Mesendoderm (in vitro differentiated cells): ENCODE results near the gene NFIA.

Source experiments
- DNase-seq: peaks from one replicate; pipeline ENCODE4 v3.0.0; 2013
- H2AK5ac ChIP-seq: 2 replicates; pipeline ENCODE4 v1.6.1; 2013; ENCODE audit warnings: low read length, inconsistent platforms
- H2BK120ac ChIP-seq: 2 replicates; pipeline ENCODE4 v1.6.1; 2013; ENCODE audit warnings: low read depth, mild to moderate bottlenecking, low read length, moderate library complexity, mixed read lengths
- H2BK15ac ChIP-seq: replicated peaks from 2 replicates; pipeline ENCODE4 v1.6.1; 2013; ENCODE audit warnings: low read depth, mild to moderate bottlenecking, moderate library complexity
- H2BK5ac ChIP-seq: 2 replicates; pipeline ENCODE4 v1.6.1; 2013; ENCODE audit warnings: low read length, inconsistent platforms
- H3K18ac ChIP-seq: 2 replicates; pipeline ENCODE4 v1.6.1; 2013; ENCODE audit warnings: mild to moderate bottlenecking, low read length, mixed read lengths
- H3K23ac ChIP-seq: one replicate; pipeline ENCODE4 v1.6.1; 2013; ENCODE audit warnings: low read length
- H3K27ac ChIP-seq: 2 replicates; pipeline ENCODE4 v1.5.1; 2013; ENCODE audit warnings: low read depth, mild to moderate bottlenecking, inconsistent platforms, low read length, moderate library complexity
- H3K27me3 ChIP-seq: 2 replicates; pipeline ENCODE4 v1.6.1; 2013; ENCODE audit warnings: low read length, control low read depth, mild to moderate bottlenecking, inconsistent platforms; ENCODE audit not compliant: insufficient read depth, poor library complexity
- H3K36me3 ChIP-seq: 2 replicates; pipeline ENCODE4 v1.6.1; 2013; ENCODE audit warnings: low read length, inconsistent platforms; ENCODE audit not compliant: control insufficient read depth, insufficient read depth
- H3K4ac ChIP-seq: one replicate; pipeline ENCODE4 v1.6.1; 2013; ENCODE audit warnings: low read depth, mild to moderate bottlenecking, low read length, moderate library complexity
- H3K4me1 ChIP-seq: 2 replicates; pipeline ENCODE4 v1.6.1; 2013; ENCODE audit warnings: low read depth, low read length, inconsistent platforms; ENCODE audit not compliant: control insufficient read depth
- H3K4me2 ChIP-seq: 2 replicates; pipeline ENCODE4 v1.6.1; 2013; ENCODE audit warnings: low read length
- H3K4me3 ChIP-seq: 2 replicates; pipeline ENCODE4 v1.5.1; 2013; ENCODE audit warnings: mild to moderate bottlenecking, low read length
- H3K56ac ChIP-seq: one replicate; pipeline ENCODE4 v1.6.1; 2013; ENCODE audit warnings: low read length
- H3K79me1 ChIP-seq: 2 replicates; pipeline ENCODE4 v1.6.1; 2013; ENCODE audit warnings: low read length, inconsistent platforms
- H3K79me2 ChIP-seq: 2 replicates; pipeline ENCODE4 v1.6.1; 2013; ENCODE audit warnings: mild to moderate bottlenecking, low read length; ENCODE audit not compliant: control insufficient read depth, insufficient read depth
- H3K9ac ChIP-seq: 2 replicates; pipeline ENCODE4 v1.6.1; 2013; ENCODE audit warnings: low read length, inconsistent platforms
- H4K5ac ChIP-seq: one replicate; pipeline ENCODE4 v1.6.1; 2013; ENCODE audit warnings: low read length
- H4K8ac ChIP-seq: one replicate; pipeline ENCODE4 v1.6.1; 2013; ENCODE audit warnings: low read depth, mild to moderate bottlenecking, control low read depth, low read length, moderate library complexity
- whole genome bisulfite sequencing: extraction: QIAGEN DNeasy Blood & Tissue Kit; methylation state at CpG from one replicate; pipeline ENCODE4 v1.1.7; 2013; ENCODE audit warnings: low lambda C conversion rate, missing lambda C conversion rate; ENCODE audit not compliant: insufficient coverage; ENCODE audit errors: extremely low coverage; 5-methylcytosine and 5-hydroxymethylcytosine counted together

NFIA gene

GRCh38 chr1:61171346-61171745 lies 89.0 kb downstream of the NFIA start:
- Histone ChIP-seq H3K18ac (no peak overlapping the region), H3K4me3 (no peak overlapping the region), H3K56ac (no peak overlapping the region), H2BK5ac (no peak overlapping the region), H2BK120ac (no peak overlapping the region), H3K23ac (no peak overlapping the region), H3K79me1 (no peaks in the 10 kb centered on the region), H4K8ac (no peak overlapping the region), H3K4me1 (peaks cover 2% of the 10 kb centered on the region), H3K4ac (no peak overlapping the region), H2AK5ac (no peak overlapping the region), H2BK15ac (no peak overlapping the region), H3K9ac (no peak overlapping the region), H3K27ac (no peak overlapping the region), H3K79me2 (no peaks in the 10 kb centered on the region), H3K36me3 (no peaks in the 10 kb centered on the region), H3K4me2 (no peak overlapping the region), H4K5ac (no peak overlapping the region), H3K27me3 (no peaks in the 10 kb centered on the region)
- no peak for DNase-seq
- no CpG with 5 or more reads among the region's 2 CpGs for WGBS

GRCh38 chr1:61171974-61172373 lies 89.6 kb downstream of the NFIA start:
- H3K18ac ChIP-seq: no peak overlapping the region
- no peak overlapping the region for H3K23ac ChIP-seq
- H4K5ac ChIP-seq: no peak overlapping the region
- H3K4ac ChIP-seq: no peak overlapping the region
- no peak overlapping the region for H2AK5ac ChIP-seq
- DNase-seq: no peak
- no peaks in the 10 kb centered on the region for H3K27me3 ChIP-seq
- H3K79me1 ChIP-seq: no peaks in the 10 kb centered on the region
- no peak overlapping the region for H2BK120ac ChIP-seq
- no CpG with 5 or more reads among the region's 4 CpGs for WGBS
- H3K27ac ChIP-seq: no peak overlapping the region
- no peak overlapping the region for H3K56ac ChIP-seq
- no peak overlapping the region for H3K4me2 ChIP-seq
- H3K4me3 ChIP-seq: no peak overlapping the region
- no peaks in the 10 kb centered on the region for H3K36me3 ChIP-seq
- no peaks in the 10 kb centered on the region for H3K79me2 ChIP-seq
- no peak overlapping the region for H4K8ac ChIP-seq
- no peak overlapping the region for H2BK15ac ChIP-seq
- H3K4me1 ChIP-seq: peaks cover 2% of the 10 kb centered on the region
- no peak overlapping the region for H3K9ac ChIP-seq
- no peak overlapping the region for H2BK5ac ChIP-seq

GRCh38 chr1:61173118-61173517 lies 90.8 kb downstream of the NFIA start:
- Histone ChIP-seq H3K79me2 (no peaks in the 10 kb centered on the region), H3K79me1 (no peaks in the 10 kb centered on the region), H3K27ac (no peak overlapping the region), H4K5ac (no peak overlapping the region), H2BK120ac (no peak overlapping the region), H3K4me3 (no peak overlapping the region), H4K8ac (no peak overlapping the region), H3K36me3 (no peaks in the 10 kb centered on the region), H2BK5ac (no peak overlapping the region), H3K27me3 (no peaks in the 10 kb centered on the region), H3K23ac (no peak overlapping the region), H2AK5ac (no peak overlapping the region), H3K4ac (no peak overlapping the region), H3K56ac (no peak overlapping the region), H3K9ac (no peak overlapping the region), H2BK15ac (no peak overlapping the region), H3K18ac (no peak overlapping the region), H3K4me2 (no peak overlapping the region), H3K4me1 (peaks cover 2% of the 10 kb centered on the region)
- WGBS: no CpG with 5 or more reads among the region's 6 CpGs
- no peak for DNase-seq

- no peak overlapping the region for H3K4me2 ChIP-seq
- peaks cover 1% of the 10 kb centered on the region for H3K4me1 ChIP-seq
- H3K23ac ChIP-seq: no peak overlapping the region
- H2AK5ac ChIP-seq: no peak overlapping the region
- no peak overlapping the region for H4K8ac ChIP-seq
- H3K27ac ChIP-seq: no peak overlapping the region
- H3K9ac ChIP-seq: no peak overlapping the region
- no peaks in the 10 kb centered on the region for H3K79me2 ChIP-seq
- no peak overlapping the region for H3K4me3 ChIP-seq
- no peak overlapping the region for H3K56ac ChIP-seq
- no peak overlapping the region for H2BK15ac ChIP-seq
- H3K27me3 ChIP-seq: no peaks in the 10 kb centered on the region
- no peak overlapping the region for H3K4ac ChIP-seq
- H2BK5ac ChIP-seq: no peak overlapping the region
- no peaks in the 10 kb centered on the region for H3K36me3 ChIP-seq
- no CpG with 5 or more reads among the region's 5 CpGs for WGBS
- no peak overlapping the region for H4K5ac ChIP-seq
- no peak overlapping the region for H2BK120ac ChIP-seq
- no peak overlapping the region for H3K18ac ChIP-seq
- DNase-seq: no peak
- H3K79me1 ChIP-seq: no peaks in the 10 kb centered on the region
Measured at GRCh38 chr1:61174060-61174795, 91.9 kb downstream of the NFIA start.

- Histone ChIP-seq H3K79me2 (no peaks in the 10 kb centered on the region), H2BK15ac (no peak overlapping the region), H3K27me3 (no peaks in the 10 kb centered on the region), H3K36me3 (no peaks in the 10 kb centered on the region), H3K4ac (no peak overlapping the region), H3K4me1 (no peaks in the 10 kb centered on the region), H4K8ac (no peak overlapping the region), H3K23ac (no peak overlapping the region), H4K5ac (no peak overlapping the region), H2BK5ac (no peak overlapping the region), H3K4me2 (no peak overlapping the region), H3K27ac (no peak overlapping the region), H3K18ac (no peak overlapping the region), H3K79me1 (no peaks in the 10 kb centered on the region), H3K4me3 (no peak overlapping the region), H3K56ac (no peak overlapping the region), H2AK5ac (no peak overlapping the region), H3K9ac (no peak overlapping the region), H2BK120ac (no peak overlapping the region)
- DNase-seq: no peak
- WGBS: no CpG with 5 or more reads among the region's 6 CpGs
Measured at GRCh38 chr1:61175976-61176375, 93.6 kb downstream of the NFIA start.
